ENCODE results near the gene MYCBP2. TPM values are rescaled to one million over a fixed set of nuclear protein-coding genes. Genes with fewer than 3 reads are reported as not detected.

The MYCBP2 gene
- total RNA-seq, 1 donor from 2014 or later: 233 TPM

DNA sequence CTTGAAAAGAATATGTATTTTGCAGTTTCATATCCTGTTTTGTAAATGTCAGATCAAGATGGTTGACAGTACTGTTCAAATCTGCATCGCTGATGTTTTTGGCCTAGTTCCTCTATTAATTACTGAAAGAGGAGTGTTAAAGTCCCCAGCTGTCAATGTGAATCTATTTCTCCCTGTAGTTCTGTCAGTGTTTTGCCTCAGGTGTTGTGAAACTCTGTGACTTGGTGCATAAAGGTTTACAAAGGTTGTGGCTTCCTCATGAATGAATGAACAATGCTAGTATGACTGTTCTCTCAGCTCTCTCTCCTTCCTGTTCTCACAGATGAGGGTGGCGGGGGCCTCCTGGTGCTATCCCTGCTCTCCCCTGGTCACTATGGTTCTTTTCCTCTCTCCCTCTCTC lies 142.4 kb downstream of the MYCBP2 start:
- Mint-ChIP-seq H3K4me1 (ENCODE audit: low read depth, unreplicated experiment) (no peaks in the 10 kb centered on the region), H3K4me3 (ENCODE audit: unreplicated experiment) (no peak overlapping the region)
- TF ChIP-seq, protein P1, sequence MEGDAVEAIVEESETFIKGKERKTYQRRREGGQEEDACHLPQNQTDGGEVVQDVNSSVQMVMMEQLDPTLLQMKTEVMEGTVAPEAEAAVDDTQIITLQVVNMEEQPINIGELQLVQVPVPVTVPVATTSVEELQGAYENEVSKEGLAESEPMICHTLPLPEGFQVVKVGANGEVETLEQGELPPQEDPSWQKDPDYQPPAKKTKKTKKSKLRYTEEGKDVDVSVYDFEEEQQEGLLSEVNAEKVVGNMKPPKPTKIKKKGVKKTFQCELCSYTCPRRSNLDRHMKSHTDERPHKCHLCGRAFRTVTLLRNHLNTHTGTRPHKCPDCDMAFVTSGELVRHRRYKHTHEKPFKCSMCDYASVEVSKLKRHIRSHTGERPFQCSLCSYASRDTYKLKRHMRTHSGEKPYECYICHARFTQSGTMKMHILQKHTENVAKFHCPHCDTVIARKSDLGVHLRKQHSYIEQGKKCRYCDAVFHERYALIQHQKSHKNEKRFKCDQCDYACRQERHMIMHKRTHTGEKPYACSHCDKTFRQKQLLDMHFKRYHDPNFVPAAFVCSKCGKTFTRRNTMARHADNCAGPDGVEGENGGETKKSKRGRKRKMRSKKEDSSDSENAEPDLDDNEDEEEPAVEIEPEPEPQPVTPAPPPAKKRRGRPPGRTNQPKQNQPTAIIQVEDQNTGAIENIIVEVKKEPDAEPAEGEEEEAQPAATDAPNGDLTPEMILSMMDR (IDR thresholded peaks at IDR 0.05; ENCODE audit: partially characterized antibody, unreplicated experiment): no peak

DNA sequence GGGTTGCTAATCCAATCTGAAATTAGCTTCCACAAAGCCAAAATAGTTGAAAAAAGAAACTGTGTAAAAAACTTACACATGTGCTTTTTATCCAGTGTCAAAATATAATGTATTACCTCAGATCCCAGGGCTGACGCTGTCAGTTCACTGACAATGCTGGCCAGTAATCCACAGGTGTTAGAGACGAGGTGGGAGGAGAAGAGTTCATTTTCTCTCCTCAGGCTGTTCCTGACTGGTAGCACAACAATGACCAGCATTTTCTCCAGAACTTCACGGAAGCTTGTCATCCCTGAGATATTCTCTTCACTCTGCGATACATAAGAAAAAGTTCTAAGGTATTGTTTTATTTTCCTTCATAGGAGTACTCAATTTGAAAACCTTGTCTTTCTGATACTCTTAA lies 146.9 kb downstream of the MYCBP2 start:
- DNase-seq: no peak
- no peaks in the 10 kb centered on the region for H3K36me3 Mint-ChIP-seq (ENCODE audit: unreplicated experiment)
- peaks cover 1% of the 10 kb centered on the region for H3K9me3 Mint-ChIP-seq (ENCODE audit: unreplicated experiment)
- H3K4me3 Mint-ChIP-seq (ENCODE audit: unreplicated experiment): no peak overlapping the region
- H3K27me3 Mint-ChIP-seq (ENCODE audit: unreplicated experiment): no peaks in the 10 kb centered on the region
- no peak overlapping the region for H3K27ac Mint-ChIP-seq (ENCODE audit: unreplicated experiment)
- H3K4me1 Mint-ChIP-seq (ENCODE audit: low read depth, unreplicated experiment): no peaks in the 10 kb centered on the region
- TF ChIP-seq, protein P1 (IDR thresholded peaks at IDR 0.05; ENCODE audit: partially characterized antibody, unreplicated experiment): no peak

More for the DNA sequence above, 142.4 kb downstream of the MYCBP2 start:
- no peak overlapping the region for H3K27ac Mint-ChIP-seq (ENCODE audit: unreplicated experiment)
- no peaks in the 10 kb centered on the region for H3K27me3 Mint-ChIP-seq (ENCODE audit: unreplicated experiment)
- H3K9me3 Mint-ChIP-seq (ENCODE audit: unreplicated experiment): peaks cover 1% of the 10 kb centered on the region
- no peak for DNase-seq
- H3K36me3 Mint-ChIP-seq (ENCODE audit: unreplicated experiment): peaks cover 5% of the 10 kb centered on the region

DNA sequence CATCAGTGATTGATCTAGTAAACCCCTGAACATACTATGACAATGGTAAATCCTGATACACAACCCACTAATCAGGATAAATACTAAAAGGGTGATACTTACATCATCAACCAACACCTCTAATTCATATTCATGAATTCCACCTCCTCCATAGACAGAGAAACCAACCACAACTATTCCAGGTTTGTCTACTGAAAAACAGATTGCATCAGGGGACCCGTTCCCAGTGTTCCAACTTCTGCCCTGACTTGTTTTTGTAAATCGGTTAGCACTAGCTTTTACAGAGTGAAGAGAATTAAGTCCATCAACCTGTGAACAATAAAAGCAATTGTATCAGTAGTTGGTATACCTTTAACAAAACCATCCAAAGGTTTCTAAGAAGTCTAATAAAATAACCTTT lies 149.2 kb downstream of the MYCBP2 start:
- TF ChIP-seq, protein P1 (IDR thresholded peaks at IDR 0.05; ENCODE audit: partially characterized antibody, unreplicated experiment): no peak
- Mint-ChIP-seq H3K4me1 (ENCODE audit: low read depth, unreplicated experiment) (no peaks in the 10 kb centered on the region), H3K36me3 (ENCODE audit: unreplicated experiment) (no peaks in the 10 kb centered on the region), H3K4me3 (ENCODE audit: unreplicated experiment) (no peak overlapping the region), H3K9me3 (ENCODE audit: unreplicated experiment) (peaks cover 1% of the 10 kb centered on the region), H3K27ac (ENCODE audit: unreplicated experiment) (no peak overlapping the region), H3K27me3 (ENCODE audit: unreplicated experiment) (no peaks in the 10 kb centered on the region)
- no peak for DNase-seq

DNA sequence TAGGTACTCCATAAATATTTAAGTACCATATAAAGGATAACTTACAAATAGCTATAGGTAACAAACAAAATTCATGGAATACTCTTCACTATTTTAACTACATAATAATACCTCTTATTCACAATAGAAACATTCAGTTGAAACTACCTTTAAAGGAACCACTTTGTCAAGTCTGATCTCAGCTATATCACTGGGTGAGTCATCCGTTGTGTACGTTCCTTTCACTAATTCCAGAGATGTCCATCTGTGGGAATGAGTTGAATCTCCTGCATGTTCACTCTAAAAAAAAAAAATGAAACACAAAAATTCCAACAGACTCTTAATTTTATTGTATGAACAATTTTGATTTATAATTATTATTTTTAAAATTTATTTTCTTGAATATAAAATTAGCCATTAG lies 150.5 kb downstream of the MYCBP2 start:
- no peaks in the 10 kb centered on the region for H3K27me3 Mint-ChIP-seq (ENCODE audit: unreplicated experiment)
- TF ChIP-seq, protein P1 (IDR thresholded peaks at IDR 0.05; ENCODE audit: partially characterized antibody, unreplicated experiment): no peak
- H3K36me3 Mint-ChIP-seq (ENCODE audit: unreplicated experiment): peaks cover 4% of the 10 kb centered on the region
- no peak overlapping the region for H3K27ac Mint-ChIP-seq (ENCODE audit: unreplicated experiment)
- no peak for DNase-seq
- peaks cover 2% of the 10 kb centered on the region for H3K9me3 Mint-ChIP-seq (ENCODE audit: unreplicated experiment)
- no peak overlapping the region for H3K4me3 Mint-ChIP-seq (ENCODE audit: unreplicated experiment)
- H3K4me1 Mint-ChIP-seq (ENCODE audit: low read depth, unreplicated experiment): no peaks in the 10 kb centered on the region

DNA sequence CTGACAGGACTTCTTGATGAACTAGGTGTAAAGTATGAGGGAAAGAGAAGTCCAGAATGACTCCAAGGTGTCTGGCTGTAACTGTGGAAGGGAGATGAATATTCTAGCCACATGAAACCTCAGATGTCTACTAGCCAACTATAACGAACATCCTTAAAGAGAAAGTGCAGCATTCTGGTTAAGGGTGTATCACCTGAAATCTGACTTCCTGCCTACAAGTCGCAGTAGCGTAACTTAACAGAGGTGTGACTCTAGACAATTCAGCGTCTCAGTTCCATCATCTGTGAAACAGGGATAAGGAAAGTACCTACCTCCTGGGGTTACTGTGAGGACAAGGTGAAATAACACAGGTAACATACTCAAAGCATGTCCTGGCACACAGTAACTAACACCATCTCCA lies 154.2 kb downstream of the MYCBP2 start:
- H3K27me3 Mint-ChIP-seq (ENCODE audit: unreplicated experiment): no peaks in the 10 kb centered on the region
- H3K4me1 Mint-ChIP-seq (ENCODE audit: low read depth, unreplicated experiment): no peaks in the 10 kb centered on the region
- no peak overlapping the region for H3K4me3 Mint-ChIP-seq (ENCODE audit: unreplicated experiment)
- TF ChIP-seq, protein P1 (IDR thresholded peaks at IDR 0.05; ENCODE audit: partially characterized antibody, unreplicated experiment): no peak
- peaks cover 4% of the 10 kb centered on the region for H3K36me3 Mint-ChIP-seq (ENCODE audit: unreplicated experiment)
- peaks cover 2% of the 10 kb centered on the region for H3K9me3 Mint-ChIP-seq (ENCODE audit: unreplicated experiment)
- H3K27ac Mint-ChIP-seq (ENCODE audit: unreplicated experiment): no peak overlapping the region
- no peak for DNase-seq
